Ishikawa (cell line): ENCODE measurements around the gene CCNO.
A peak's percentile ranks its signal among the peaks of the same experiment; 100 is the strongest.

ENCODE experiments used
- CEBPB ChIP-seq: IDR thresholded peaks from 2 replicates; pipeline ENCODE4 v1.6.1; 2012
- CREB1 ChIP-seq: IDR thresholded peaks from 2 replicates; pipeline ENCODE4 v1.6.1; 2012; ENCODE audit warnings: low read depth
- EGR1 ChIP-seq: IDR thresholded peaks from 2 replicates; pipeline ENCODE4 v1.6.1; 2012
- EP300 ChIP-seq: IDR thresholded peaks from 2 replicates; pipeline ENCODE4 v1.6.1; 2012; ENCODE audit warnings: borderline replicate concordance
- FOXM1 ChIP-seq: IDR thresholded peaks from 2 replicates; pipeline ENCODE4 v1.6.1; 2012; ENCODE audit warnings: low read depth, borderline replicate concordance
- MAX ChIP-seq: IDR thresholded peaks from 2 replicates; pipeline ENCODE4 v1.6.1; 2012
- NFIC ChIP-seq: IDR thresholded peaks from 2 replicates; pipeline ENCODE4 v1.6.1; 2012
- RAD21 ChIP-seq: IDR thresholded peaks from 2 replicates; pipeline ENCODE4 v1.6.1; 2012; ENCODE audit warnings: low read depth
- REST ChIP-seq: IDR thresholded peaks from 2 replicates; pipeline ENCODE4 v1.6.1; 2012; ENCODE audit warnings: low read depth, mild to moderate bottlenecking
- TAF1 ChIP-seq: IDR thresholded peaks from 2 replicates; pipeline ENCODE4 v1.6.1; 2012; ENCODE audit warnings: low read depth, mild to moderate bottlenecking
- TCF12 ChIP-seq: IDR thresholded peaks from 2 replicates; pipeline ENCODE4 v1.6.1; 2012; ENCODE audit warnings: low read depth
- TEAD4 ChIP-seq: IDR thresholded peaks from 2 replicates; pipeline ENCODE4 v1.6.1; 2012
- USF1 ChIP-seq: IDR thresholded peaks from 2 replicates; pipeline ENCODE4 v1.6.1; 2012
- YY1 ChIP-seq: IDR thresholded peaks from 2 replicates; pipeline ENCODE4 v1.6.1; 2012; ENCODE audit warnings: low read depth
- ZBTB7A ChIP-seq: IDR thresholded peaks from 2 replicates; pipeline ENCODE4 v1.6.1; 2012; ENCODE audit warnings: low read depth

CCNO gene

GRCh38 chr5:55236800-55237199, 3.4 kb upstream of the CCNO start:
- TF ChIP-seq CREB1 (no peak), MAX (no peak), YY1 (no peak), EP300 (no peak), TAF1 (no peak), TCF12 (no peak), FOXM1 (no peak)

GRCh38 chr5:55234121-55234700, 803 bp upstream of the CCNO start:
- TF ChIP-seq MAX (0 out of 2 replicates have a peak, but pooled peaks have one; percentile 22), TCF12 (0 out of 2 replicates have a peak, but pooled peaks have one; percentile 8), ZBTB7A (no peak)

- TF ChIP-seq CEBPB, result no peak
- TF ChIP-seq EGR1, result peak; percentile 87
Measured at GRCh38 chr5:55232271-55232984, 980 bp downstream of the CCNO start.

GRCh38 chr5:55231919-55232270, 1.5 kb downstream of the CCNO start:
- TF ChIP-seq NFIC, result no peak
- TF ChIP-seq REST, result no peak
- no peak for TF ChIP-seq TCF12
- no peak for TF ChIP-seq EGR1
- TF ChIP-seq TEAD4, result no peak
- TF ChIP-seq USF1, result no peak
- TF ChIP-seq CREB1, result no peak
- no peak for TF ChIP-seq EP300
- TF ChIP-seq ZBTB7A, result no peak
- no peak for TF ChIP-seq RAD21
- no peak for TF ChIP-seq YY1
- no peak for TF ChIP-seq FOXM1
- TF ChIP-seq TAF1, result no peak
- TF ChIP-seq CEBPB, result no peak
- no peak for TF ChIP-seq MAX

GRCh38 chr5:55231029-55231918, 2.1 kb downstream of the CCNO start:
- TF ChIP-seq TCF12 (no peak), EGR1 (no peak), CREB1 (no peak), REST (no peak), EP300 (no peak), TEAD4 (no peak), CEBPB (no peak), NFIC (no peak), RAD21 (no peak), MAX (no peak), ZBTB7A (no peak), FOXM1 (no peak)
